ENCODE measurements around the gene EEIG1. TPM values are rescaled to one million over a fixed set of nuclear protein-coding genes. Genes with fewer than 3 reads are reported as not detected.

Gene EEIG1
- total and polyA plus RNA-seq, 2 experiments from 2014 or later, result 11.2 to 22.4 TPM

GRCh38 chr9:127943731-127944144 is 37.1 kb downstream of the EEIG1 start:
- ATAC-seq (peak; percentile 79), DNase-seq (ENCODE audit: low spot score) (peak; percentile 95)
- H3K27me3 ChIP-seq (ENCODE audit: insufficient read depth), result no peaks in the 10 kb centered on the region
- no peaks in the 10 kb centered on the region for H3K36me3 ChIP-seq (ENCODE audit: insufficient read depth)
- Mint-ChIP-seq H3K27me3 (ENCODE audit: insufficient read depth, low read depth, poor library complexity) (peaks cover 26% of the 10 kb centered on the region), H3K9me3 (no peaks in the 10 kb centered on the region), H3K4me1 (peaks cover 33% of the 10 kb centered on the region), H3K27ac (peak overlapping the region; percentile 75; the same call in 1 of the 2 replicates), H3K4me3 (no peak overlapping the region), H3K36me3 (ENCODE audit: low read depth) (peaks cover 42% of the 10 kb centered on the region)
- H3K27ac ChIP-seq (ENCODE audit: low read depth), result peak overlapping the region; percentile 92
- no peaks in the 10 kb centered on the region for H3K9me2 ChIP-seq (ENCODE audit: insufficient read depth)
- H3F3A ChIP-seq (replicated peaks; ENCODE audit: low read depth), result peaks cover 24% of the 10 kb centered on the region
- H3K4me3 ChIP-seq, result no peak overlapping the region
- H3K4me1 ChIP-seq (ENCODE audit: insufficient read depth), result peaks cover 23% of the 10 kb centered on the region
- TF ChIP-seq ZNF462 (CRISPR knock-in tag; IDR thresholded peaks at IDR 0.05) (no peak), EZH2phosphoT487 (IDR thresholded peaks at IDR 0.05; ENCODE audit: unreplicated experiment) (no peak), CREB1 (CRISPR knock-in tag; IDR thresholded peaks at IDR 0.05; ENCODE audit: low read depth) (0 out of 2 replicates have a peak, but pooled peaks have one; percentile 27), CTCF (conservative IDR thresholded peaks at IDR 0.05; ENCODE audit: low read depth in 2 of 2) (peak; percentile 88 to 93), REST (IDR thresholded peaks at IDR 0.05; ENCODE audit: unreplicated experiment) (no peak), STAT1 (IDR thresholded peaks at IDR 0.05; ENCODE audit: unreplicated experiment) (no peak), EZH2 (IDR thresholded peaks at IDR 0.05; ENCODE audit: low read depth, unreplicated experiment) (no peak), ZNF114 (CRISPR knock-in tag; IDR thresholded peaks at IDR 0.05) (no peak)
- no peak overlapping the region for H2AFZ ChIP-seq
- H3K79me2 ChIP-seq (replicated peaks; ENCODE audit: insufficient read depth), result no peaks in the 10 kb centered on the region
- no peak overlapping the region for H3K4me2 ChIP-seq
- H4K20me1 ChIP-seq (replicated peaks; ENCODE audit: insufficient read depth), result no peaks in the 10 kb centered on the region; the same call in 1 of the 2 replicates
